Stimulated activated CD8-positive, alpha-beta memory T cell treated with anti-CD3 and anti-CD28 coated beads, Interleukin-7, amount 100 ng/mL, for 24 hours (primary cell): ENCODE data around the gene DGKQ.
"Not testable (repeated sequence)": the region's sequence is repeated elsewhere in the genome, so short reads cannot be mapped to it uniquely, and the experiment has no call there.

ENCODE experiments used
- DNase-seq: peaks from one replicate; pipeline ENCODE4 v3.0.0-alpha.2; 2020; ENCODE audit warnings: low read depth

DGKQ gene

DNA sequence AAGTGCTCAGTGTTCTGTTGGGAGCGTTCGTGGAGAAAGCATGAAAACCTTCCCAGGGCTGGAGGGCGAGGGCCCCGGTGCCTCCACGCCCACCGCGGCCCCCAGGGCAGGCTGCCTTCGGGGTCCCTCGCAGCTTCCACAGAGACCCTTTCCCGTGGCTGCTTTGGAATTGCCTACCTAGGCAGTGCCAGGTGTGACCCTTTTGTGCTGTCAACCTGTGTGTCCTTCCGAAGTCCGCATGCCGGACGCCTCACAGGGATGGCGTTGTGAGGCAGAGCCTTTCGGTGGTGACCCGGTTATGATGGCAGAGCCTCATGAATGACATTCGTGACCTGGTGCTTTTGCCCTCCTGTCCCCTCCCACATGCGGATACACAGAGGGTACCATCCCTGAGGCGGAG is 23.7 kb downstream of the DGKQ start:
- no peak for DNase-seq

DNA sequence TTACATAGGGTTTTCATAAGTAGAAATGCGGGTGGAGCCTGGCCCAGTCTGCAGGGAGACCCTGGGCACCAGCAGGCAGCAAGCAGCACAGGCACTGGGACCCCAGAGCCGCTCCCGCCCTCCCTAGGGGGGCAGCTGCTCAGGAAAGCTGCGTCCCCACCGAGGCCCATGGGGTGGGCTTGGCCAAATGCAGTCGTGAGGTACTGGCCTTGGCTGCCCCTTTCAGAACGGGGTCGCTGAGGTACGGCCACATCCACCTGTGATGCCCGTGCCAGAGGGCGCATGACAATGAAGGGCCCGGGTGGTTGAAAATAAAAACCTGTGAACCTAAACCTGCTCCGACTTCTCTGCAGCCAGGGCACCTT is 24.5 kb downstream of the DGKQ start:
- no peak for DNase-seq

DNA sequence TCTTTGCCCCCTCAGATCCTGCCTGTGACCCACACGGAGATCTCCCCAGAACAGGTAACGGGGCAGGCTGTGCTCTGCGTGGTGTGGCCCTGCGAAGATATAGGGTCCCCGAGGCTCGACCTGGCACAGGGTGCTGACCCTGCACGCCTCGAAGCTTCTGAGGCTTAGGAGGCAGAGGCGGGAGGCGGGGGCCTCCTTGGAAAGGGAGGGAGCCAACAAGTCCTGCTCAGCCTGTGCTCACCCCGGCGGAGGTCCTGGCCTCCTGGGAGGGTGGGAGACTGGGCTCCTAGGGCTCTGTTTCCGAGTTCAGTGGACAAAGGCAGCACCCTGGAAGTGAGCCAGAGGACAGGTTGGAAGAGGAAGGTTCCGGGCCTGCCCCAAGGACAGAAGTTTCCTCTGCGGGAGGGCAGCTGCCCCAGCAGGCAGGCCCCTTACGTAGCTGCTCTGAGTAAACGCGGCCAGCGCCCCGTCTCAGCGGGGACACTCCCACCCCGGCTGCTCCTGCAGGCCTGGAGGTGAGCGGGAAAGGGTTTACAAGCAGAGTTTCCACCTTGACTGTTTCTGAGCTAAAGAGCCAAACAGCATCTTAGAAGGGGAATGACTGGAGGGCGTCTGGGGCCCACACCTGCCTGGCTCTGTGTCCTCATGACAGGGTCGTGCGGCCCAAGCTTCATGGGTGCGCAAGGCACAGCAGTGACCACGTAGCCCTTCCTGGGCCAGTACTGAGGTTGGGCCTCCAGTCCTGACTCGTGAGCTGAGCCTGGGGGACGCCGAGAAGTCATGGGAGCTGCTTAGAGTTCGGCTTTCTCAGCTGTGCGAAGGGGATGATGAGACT is 25.1 kb downstream of the DGKQ start:
- no peak for DNase-seq

GRCh38 chr4:947491-947971 is 25.8 kb downstream of the DGKQ start:
- DNase-seq = no peak

- DNase-seq = no peak
These were observed 26.6 kb downstream of the DGKQ start for GRCh38 chr4:946517-947471.

GRCh38 chr4:946103-946450 is 27.3 kb downstream of the DGKQ start:
- DNase-seq = no peak

DNA sequence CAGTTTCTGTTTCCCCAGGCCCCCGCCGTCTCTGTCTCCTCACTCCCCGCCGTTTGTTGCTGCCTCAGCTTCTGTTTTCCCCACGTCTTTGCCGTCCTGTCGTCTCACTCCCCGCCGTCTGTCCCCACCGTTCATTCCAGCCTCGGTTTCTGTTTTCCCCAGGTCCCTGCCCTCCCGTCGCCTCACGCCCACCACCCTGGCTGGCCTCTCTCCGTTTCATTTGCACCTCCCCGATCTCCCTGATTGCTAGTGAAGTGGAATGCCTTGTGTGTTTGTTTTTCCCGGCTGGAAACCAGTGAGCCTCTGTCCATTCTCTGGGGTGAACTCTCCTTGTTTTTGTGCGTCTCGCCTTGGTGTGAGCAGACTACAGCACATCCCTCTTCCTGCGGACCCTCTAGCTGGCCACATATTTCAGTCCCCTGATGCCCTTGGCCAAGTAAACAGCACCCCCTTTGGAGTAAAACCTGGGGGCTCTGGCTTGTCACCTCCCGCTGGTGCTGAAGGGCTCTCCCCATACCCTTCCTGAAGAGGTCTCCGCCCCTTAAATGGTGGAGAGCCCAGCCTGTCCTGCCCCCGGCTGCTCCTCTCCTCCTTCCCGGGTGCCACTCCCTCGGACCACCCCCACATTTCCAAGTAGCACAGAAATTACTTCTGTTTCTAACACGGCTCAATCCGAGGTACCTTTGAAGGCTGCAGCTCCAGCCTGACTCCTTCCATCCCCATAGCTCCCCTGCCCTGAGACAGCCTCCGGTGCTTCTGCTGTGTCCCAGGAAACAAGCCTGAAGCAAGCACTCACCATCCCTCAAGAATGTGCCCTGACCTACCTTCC is 27.9 kb downstream of the DGKQ start:
- DNase-seq = no peak

DNA sequence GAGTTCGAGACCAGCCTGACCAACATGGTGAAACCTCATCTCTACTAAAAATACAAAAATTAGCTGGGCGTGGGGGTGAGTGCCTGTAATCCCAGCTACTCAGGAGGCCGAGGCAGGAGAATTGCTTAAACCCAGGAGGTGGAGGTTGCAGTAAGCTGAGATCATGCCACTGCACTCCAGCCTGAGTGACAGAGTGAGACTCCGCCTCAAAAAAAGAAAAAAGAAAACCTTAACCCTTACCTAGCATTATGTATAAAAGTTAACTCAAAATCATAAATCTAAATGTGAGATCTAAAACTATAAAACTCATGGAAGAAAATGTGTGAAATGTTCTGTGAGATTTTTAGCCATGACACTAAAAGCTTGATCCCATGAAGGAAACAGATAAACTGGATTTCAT is 33.9 kb downstream of the DGKQ start:
- not testable (repeated sequence) for DNase-seq

DNA sequence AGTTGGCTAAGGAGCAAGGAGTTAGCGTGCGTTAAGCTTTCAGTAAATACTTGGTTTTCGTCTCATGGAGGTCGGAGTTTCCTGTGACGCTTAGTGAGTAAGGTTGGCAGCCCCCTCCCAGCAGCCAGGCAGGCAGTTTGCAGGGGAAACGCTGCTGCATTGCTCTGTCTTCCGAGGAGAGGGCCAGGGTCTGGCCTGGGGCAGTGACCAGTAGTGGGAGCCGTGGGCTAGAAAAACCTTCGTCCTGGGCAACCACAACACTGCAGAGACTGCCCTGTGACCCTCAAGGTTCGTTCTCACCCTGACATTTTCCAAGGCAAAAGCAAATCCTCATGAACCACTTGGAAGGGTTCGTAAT is 40.7 kb downstream of the DGKQ start:
- no peak for DNase-seq

GRCh38 chr4:931960-932712 is 41.2 kb downstream of the DGKQ start, which contains the start of the genes GAK and TMEM175:
Gene GAK, minus strand, starts transcription at chr4:932316. Its CDS starts 129 bp downstream, at chr4:932187.
Gene TMEM175, plus strand, starts transcription at chr4:932460. Its CDS starts 15,280 bp downstream, at chr4:947740.
- peak; percentile 86 for DNase-seq

GRCh38 chr4:931194-931959 is 42.0 kb downstream of the DGKQ start:
- no peak for DNase-seq

GRCh38 chr4:930827-931193 is 42.6 kb downstream of the DGKQ start:
- DNase-seq = no peak

DNA sequence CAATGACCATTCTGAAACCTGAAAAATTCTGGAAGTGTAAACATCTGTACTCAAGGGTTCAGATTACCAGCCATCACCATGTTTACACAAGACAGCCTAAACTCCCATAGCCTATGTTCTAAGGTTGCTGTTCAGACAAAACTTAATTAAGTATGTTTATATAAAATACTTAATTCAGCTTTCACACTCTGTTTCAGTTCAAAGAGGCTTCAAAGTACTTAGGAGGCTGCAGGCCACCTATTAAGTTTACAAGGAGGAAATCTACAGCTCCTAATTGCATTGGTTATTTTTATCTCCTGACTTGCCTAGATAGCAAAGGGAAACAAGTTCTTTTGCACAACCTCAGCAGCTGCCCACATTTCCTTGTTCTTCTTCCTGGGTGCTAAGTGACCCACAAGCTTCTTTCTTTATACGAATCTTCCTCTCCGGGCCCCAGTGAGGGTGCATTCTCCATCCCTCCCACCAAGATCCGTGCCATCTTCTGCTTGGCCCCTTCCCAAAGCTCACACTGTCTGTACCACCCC is 43.3 kb downstream of the DGKQ start:
- DNase-seq = no peak

- DNase-seq = no peak
These were observed 44.1 kb downstream of the DGKQ start for GRCh38 chr4:929096-929765.

GRCh38 chr4:927566-927965 is 45.8 kb downstream of the DGKQ start:
- DNase-seq = not testable (repeated sequence)

DNA sequence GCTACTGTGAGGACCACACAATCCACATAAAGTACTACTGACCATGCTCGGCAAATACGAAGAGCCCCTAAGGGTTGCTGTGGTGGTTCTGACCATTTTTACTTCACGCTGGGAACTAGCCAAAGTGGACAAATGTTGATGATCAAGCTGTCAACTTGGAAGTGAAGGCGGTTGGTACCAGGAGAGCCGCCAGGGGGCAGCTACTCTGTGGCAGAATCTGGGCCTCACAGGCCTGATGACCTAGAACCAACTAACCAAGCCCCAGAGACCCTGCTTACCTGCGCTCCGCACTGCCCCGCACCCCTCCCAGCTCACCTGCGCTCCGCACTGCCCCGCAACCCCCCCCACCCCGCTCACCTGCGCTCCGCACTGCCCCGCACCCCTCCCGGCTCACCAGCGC is 46.8 kb downstream of the DGKQ start:
- DNase-seq = no peak

GRCh38 chr4:925771-926500 is 47.4 kb downstream of the DGKQ start:
- DNase-seq = no peak

DNA sequence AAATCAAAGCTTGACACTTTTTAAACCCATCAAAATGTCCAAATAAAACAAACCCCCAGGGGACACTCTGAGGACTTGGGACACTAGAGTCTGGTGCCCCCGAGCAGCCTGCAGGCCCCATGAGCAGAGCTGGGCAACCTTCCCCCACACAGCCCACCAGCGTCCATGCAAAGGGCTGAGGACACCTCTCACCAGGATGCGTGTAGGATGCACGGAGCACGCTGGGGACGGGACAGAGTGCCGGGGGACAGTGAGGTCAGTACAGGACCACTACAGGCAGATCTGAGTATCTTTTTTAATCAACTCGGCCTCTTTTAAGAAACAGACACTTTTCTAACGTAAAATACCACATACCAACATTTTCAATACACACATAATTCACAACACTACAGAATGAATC is 48.2 kb downstream of the DGKQ start:
- no peak for DNase-seq
